ENCODE results near the gene RGR. TPM values are rescaled to one million over a fixed set of nuclear protein-coding genes. Genes with fewer than 3 reads are reported as not detected.

Gene RGR
- polyA plus RNA-seq (ENCODE audit: insufficient read length in 4 of 4): not detected

- no peak for DNase-seq (ENCODE audit: low read depth in 4 of 4, low spot score in 3 of 4)
Observed at GRCh38 chr10:84244651-84245270, at the start of gene RGR. RGR (plus strand) TSS chr10:84245053; CDS start chr10:84245091, 38 bp downstream.

GRCh38 chr10:84196083-84196482 is 48.8 kb upstream of the RGR start:
- no peak for DNase-seq (ENCODE audit: low read depth in 4 of 4, low spot score in 3 of 4)

DNA sequence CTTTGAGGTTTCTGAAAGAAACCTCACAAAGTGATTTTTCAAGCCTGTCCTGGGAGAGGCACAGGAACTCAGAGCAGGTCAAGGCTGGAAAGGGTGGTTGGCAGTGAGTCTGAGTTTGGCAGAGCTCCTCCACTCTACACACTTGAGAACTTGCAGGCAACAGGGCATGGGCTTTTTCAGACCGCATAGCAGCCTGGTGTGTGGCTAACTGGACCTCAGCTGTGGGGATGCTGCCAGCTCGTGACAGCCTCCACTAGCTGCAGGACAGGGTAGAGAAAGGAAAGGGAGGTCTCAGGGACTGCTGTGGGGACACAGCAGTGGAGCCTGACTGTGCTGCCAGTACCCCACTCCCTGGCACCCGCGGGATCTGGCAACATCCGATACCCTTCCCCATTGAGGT is 47.9 kb upstream of the RGR start:
- DNase-seq (ENCODE audit: low read depth in 4 of 4, low spot score in 3 of 4): no peak

DNA sequence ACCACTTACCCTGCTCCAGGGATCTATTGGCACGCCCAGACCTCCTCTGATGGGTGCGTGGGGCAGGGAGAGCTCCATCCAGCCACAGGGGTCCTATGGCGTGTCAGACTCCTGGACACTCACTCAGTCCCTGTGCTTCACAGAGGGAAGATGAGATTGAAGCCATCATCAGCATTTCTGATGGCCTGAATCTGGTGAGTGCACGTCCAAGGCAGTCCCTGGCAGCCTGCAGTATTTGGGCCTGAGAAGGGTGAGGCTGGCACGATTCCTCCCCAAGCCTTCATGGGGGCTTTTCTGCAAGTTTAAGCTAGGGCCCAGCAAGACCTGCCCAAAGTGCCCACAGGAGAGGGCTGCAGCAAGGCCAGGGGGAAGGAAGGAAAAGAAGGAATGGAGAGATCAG is 47.2 kb upstream of the RGR start:
- no peak for DNase-seq (ENCODE audit: low read depth in 4 of 4, low spot score in 3 of 4)

- no peak for DNase-seq (ENCODE audit: low read depth in 4 of 4, low spot score in 3 of 4)
Observed at GRCh38 chr10:84198206-84198915, 46.5 kb upstream of the RGR start.

- DNase-seq (ENCODE audit: low read depth in 4 of 4, low spot score in 3 of 4): no peak
Observed at GRCh38 chr10:84200537-84201243, 44.2 kb upstream of the RGR start.

GRCh38 chr10:84201244-84201606 is 43.6 kb upstream of the RGR start:
- no peak for DNase-seq (ENCODE audit: low read depth in 4 of 4, low spot score in 3 of 4)

DNA sequence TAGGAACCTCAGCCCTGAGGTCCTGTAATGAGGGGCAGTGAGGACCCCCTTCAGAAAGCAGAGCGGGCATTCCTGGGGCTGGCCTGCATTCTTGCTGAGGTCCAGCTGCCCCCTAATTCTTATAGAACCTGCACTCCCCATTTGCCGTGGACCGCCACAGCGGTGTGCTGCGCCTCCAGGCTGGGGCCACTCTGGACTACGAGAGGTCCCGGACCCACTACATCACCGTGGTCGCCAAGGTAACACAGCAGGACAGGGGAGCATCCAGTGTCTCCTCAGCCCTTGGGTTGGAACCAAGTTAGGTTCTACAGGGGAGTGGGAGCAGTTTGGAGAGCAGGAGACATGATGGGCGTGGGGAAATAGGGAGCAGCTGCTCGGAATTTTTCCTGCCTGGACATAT is 43.2 kb upstream of the RGR start:
- DNase-seq (ENCODE audit: low read depth in 4 of 4, low spot score in 3 of 4): no peak

- no peak for DNase-seq (ENCODE audit: low read depth in 4 of 4, low spot score in 3 of 4)
Observed at GRCh38 chr10:84202349-84202748, 42.5 kb upstream of the RGR start.

- no peak for DNase-seq (ENCODE audit: low read depth in 4 of 4, low spot score in 3 of 4)
Observed at GRCh38 chr10:84204122-84204521, 40.7 kb upstream of the RGR start.

GRCh38 chr10:84204610-84205009 is 40.2 kb upstream of the RGR start:
- DNase-seq (ENCODE audit: low read depth in 4 of 4, low spot score in 3 of 4): no peak

GRCh38 chr10:84205049-84205852 is 39.6 kb upstream of the RGR start:
- DNase-seq (ENCODE audit: low read depth in 4 of 4, low spot score in 3 of 4): no peak

DNA sequence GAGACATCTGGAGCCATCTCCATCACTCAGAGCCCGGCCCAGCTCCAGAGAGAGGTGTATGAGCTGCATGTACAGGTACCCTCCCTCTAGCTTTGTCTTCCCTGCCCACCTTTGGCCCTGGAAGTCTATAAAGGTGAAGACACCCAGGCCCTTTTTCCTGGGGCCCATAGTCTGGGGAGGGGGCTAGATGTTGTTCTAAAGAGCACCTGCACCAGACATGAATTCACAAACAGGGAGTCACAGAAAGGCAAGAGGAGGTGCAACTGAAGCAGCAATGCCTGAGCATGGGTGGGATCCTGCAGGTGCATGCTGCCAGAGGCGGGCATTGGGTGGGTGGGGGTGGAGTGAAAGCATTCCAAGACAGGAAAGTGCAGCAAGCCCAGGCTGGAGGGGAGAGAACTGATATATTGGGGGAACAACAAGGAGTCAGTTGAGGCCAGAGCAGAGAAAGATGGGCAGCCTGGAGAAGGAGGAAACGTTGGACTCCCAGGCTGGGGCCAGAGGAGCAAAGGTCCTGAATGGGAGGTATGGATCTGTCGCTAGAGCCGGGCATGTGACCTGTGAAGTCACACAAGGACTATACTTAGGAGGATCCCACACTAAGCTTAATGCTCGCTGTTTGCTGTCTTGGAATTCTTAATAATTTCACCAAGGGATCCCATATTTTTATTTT is 38.9 kb upstream of the RGR start:
- no peak for DNase-seq (ENCODE audit: low read depth in 4 of 4, low spot score in 3 of 4)

DNA sequence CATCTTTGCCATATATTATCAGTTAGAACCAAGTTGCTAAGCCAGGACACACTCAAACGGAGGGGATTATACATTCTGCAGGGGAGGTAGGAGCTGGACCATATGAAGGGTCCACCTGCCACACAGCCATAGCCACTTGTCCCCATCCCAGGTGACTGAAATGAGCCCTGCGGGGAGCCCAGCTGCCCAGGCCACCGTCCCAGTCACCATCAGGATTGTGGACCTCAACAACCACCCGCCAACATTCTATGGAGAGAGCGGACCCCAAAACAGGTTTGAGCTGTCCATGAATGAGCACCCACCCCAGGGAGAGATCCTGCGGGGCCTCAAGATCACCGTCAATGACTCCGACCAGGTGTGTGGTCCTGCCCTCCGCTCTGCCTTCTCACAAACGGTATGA is 36.8 kb upstream of the RGR start:
- DNase-seq (ENCODE audit: low read depth in 4 of 4, low spot score in 3 of 4): no peak

DNA sequence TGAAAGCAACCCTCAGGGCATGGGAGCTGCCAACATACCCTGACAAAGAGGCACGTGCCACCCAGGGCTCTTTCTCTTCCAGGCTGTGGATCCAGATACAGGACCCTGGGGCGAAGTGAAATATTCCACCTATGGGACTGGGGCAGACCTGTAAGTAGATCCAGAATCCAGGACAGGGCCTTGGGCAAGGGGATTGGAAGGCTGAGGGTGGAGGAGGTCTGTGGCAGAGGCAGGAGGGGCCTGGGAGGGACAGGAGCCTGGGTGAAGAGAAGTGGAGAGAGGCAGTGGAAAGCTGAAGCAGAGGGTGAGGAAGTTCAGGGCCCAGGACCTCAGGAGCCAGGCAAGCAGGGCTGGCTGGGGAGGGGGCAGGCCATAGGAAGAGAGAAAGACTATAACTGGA is 33.3 kb upstream of the RGR start:
- DNase-seq (ENCODE audit: low read depth in 4 of 4, low spot score in 3 of 4): no peak

DNA sequence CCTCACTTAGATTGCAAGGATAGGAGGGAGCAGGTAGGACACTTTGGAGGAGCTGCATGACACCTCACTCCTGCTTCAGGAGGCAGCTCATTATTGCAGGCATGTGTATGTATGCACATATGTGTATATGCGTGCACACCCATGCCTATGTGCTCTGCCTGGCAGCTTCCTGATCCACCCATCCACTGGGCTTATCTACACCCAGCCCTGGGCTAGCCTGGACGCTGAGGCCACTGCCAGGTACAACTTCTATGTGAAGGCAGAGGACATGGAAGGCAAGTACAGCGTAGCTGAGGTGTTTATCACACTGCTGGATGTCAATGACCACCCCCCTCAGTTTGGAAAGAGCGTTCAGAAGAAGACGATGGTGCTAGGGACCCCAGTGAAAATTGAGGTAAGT is 32.8 kb upstream of the RGR start:
- DNase-seq (ENCODE audit: low read depth in 4 of 4, low spot score in 3 of 4): no peak

DNA sequence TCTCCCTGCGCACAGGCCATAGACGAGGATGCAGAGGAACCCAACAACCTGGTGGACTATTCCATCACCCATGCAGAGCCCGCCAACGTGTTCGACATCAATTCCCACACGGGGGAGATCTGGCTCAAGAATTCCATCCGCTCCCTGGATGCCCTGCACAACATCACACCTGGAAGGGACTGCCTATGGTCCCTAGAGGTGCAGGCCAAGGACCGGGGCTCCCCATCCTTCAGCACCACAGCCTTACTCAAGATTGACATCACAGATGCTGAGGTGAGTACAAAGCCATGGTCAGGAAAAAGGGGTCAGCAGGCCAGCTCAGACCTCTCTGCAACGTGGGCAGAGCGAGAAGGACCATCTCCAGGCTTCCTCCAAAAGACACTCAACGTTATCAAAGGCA is 31.8 kb upstream of the RGR start:
- no peak for DNase-seq (ENCODE audit: low read depth in 4 of 4, low spot score in 3 of 4)

DNA sequence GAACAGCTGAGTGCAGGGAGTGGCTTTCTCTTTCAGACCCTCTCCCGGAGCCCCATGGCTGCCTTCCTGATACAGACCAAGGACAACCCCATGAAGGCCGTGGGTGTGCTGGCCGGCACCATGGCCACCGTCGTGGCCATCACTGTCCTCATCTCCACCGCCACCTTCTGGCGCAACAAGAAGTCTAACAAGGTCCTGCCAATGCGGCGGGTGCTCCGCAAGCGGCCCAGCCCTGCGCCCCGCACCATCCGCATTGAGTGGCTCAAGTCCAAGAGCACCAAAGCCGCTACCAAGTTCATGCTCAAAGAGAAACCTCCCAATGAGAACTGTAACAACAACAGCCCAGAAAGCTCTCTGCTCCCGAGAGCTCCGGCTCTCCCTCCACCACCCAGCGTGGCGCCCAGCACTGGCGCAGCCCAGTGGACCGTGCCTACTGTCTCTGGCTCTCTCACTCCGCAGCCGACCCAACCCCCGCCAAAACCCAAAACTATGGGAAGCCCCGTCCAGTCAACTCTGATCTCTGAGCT is 30.7 kb upstream of the RGR start:
- DNase-seq (ENCODE audit: low read depth in 4 of 4, low spot score in 3 of 4): no peak

DNA sequence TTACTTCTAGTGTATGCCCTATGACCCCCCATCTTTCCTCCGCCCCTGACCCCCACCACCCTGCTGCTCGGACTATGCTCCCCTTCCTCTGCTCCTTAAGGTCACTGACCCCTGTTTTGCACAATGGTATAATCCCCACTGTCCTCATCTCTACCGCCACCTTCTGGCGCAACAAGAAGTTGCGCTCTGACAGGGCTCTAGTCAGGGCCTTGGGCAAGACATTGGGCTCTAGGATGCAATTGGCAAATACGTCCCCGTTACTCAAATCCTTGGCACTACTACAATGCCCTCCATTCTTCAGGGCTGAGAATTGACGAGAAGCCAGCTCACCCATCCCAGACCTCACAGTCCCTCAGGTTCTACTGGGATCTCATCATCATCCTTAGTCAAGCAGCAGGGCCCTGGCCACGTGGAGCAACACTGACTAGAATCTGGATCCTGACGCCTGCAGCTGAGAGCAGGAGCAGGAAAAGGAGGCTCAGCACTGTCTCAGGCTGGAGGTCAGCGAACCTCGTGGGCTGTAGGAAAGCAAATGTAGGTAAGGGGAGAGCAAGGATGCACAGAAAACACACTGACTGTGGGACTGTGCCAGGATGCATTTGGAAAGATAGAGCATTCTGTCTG is 30.1 kb upstream of the RGR start:
- no peak for DNase-seq (ENCODE audit: low read depth in 4 of 4, low spot score in 3 of 4)

GRCh38 chr10:84216834-84217233 is 28.0 kb upstream of the RGR start:
- no peak for DNase-seq (ENCODE audit: low read depth in 4 of 4, low spot score in 3 of 4)

Measured in left renal pelvis (tissue), 4 donors.